Testis (tissue), 3 donors: ENCODE data around the gene VPS51. TPM values are rescaled to one million over a fixed set of nuclear protein-coding genes. Genes with fewer than 3 reads are reported as not detected.
A peak's percentile ranks its signal among the peaks of the same experiment; 100 is the strongest.

Experiments used
- DNase-seq: peaks from one replicate; pipeline ENCODE4 v3.0.0-alpha.2; 2019
- H3K27ac ChIP-seq, 2 donors: fragments of 200-600 bp; sonication (generic); one replicate each; pipeline ENCODE4 v1.5.1; 2019
- H3K27me3 ChIP-seq: fragments of 200-600 bp; sonication (generic); one replicate; pipeline ENCODE4 v1.5.1; 2019
- H3K36me3 ChIP-seq: fragments of 200-600 bp; sonication (generic); one replicate; pipeline ENCODE4 v1.5.1; 2017; ENCODE audit warnings: low read depth; ENCODE audit errors: missing control alignments
- H3K4me1 ChIP-seq: fragments of 200-600 bp; sonication (generic); one replicate; pipeline ENCODE4 v1.5.1; 2019
- H3K4me3 ChIP-seq, 2 donors: fragments of 200-600 bp; sonication (generic); one replicate each; pipeline ENCODE4 v1.5.1; 2017 to 2019
- H3K9me3 ChIP-seq: fragments of 200-600 bp; sonication (generic); one replicate; pipeline ENCODE4 v1.5.1; 2017
- POLR2A ChIP-seq: fragments of 450-650 bp; IDR thresholded peaks from one replicate; pipeline ENCODE4 v1.6.1; 2017; ENCODE audit warnings: antibody characterized with exemption, mild to moderate bottlenecking, moderate library complexity
- WGBS, 2 donors: methylation state at CpG; one replicate each; pipeline ENCODE4 v1.1.5; 2018; 5-methylcytosine and 5-hydroxymethylcytosine counted together
- intact Hi-C: fragments of 100-400 bp; cut with DNase I; formaldehyde crosslinking; loops from one replicate; pipeline ENCODE4 v1.15.1; 2023; ENCODE audit warnings: low total_unique reads
- polyA plus RNA-seq: library from polyadenylated mRNA; stranded (reverse); fragments of 350-450 nt; fragmentation: Illumina TruSeq; extraction: RNeasy Lipid Tissue Mini Kit (QIAGEN cat#74804); gene quantifications from one replicate; pipeline ENCODE4 v1.2.3, GENCODE V29; 2014; ENCODE audit warnings: low read depth, low replicate concordance; ENCODE audit not compliant: insufficient read depth
- total RNA-seq, 2 donors: library from RNA; depleted of rRNA; stranded (reverse); fragments of >200 nt; gene quantifications; one replicate each; pipeline ENCODE4 v1.2.3, GENCODE V29; 2016
- TF ChIP-seq, protein P1 (sequence below), 3 experiments: fragments of 450-650 bp in 2 of 3; fragments of 200-600 bp in 1 of 3; sonication (generic) in 1 of 3; IDR thresholded peaks; one replicate each; pipeline ENCODE4 v1.5.1; 2016 to 2019; ENCODE audit warnings: antibody characterized with exemption in 3 of 3, mild to moderate bottlenecking in 2 of 3, moderate library complexity in 1 of 3

The VPS51 gene
- total and polyA plus RNA-seq, 3 donors from 2014 or later = 91.1 to 252 (median 173) TPM

DNA sequence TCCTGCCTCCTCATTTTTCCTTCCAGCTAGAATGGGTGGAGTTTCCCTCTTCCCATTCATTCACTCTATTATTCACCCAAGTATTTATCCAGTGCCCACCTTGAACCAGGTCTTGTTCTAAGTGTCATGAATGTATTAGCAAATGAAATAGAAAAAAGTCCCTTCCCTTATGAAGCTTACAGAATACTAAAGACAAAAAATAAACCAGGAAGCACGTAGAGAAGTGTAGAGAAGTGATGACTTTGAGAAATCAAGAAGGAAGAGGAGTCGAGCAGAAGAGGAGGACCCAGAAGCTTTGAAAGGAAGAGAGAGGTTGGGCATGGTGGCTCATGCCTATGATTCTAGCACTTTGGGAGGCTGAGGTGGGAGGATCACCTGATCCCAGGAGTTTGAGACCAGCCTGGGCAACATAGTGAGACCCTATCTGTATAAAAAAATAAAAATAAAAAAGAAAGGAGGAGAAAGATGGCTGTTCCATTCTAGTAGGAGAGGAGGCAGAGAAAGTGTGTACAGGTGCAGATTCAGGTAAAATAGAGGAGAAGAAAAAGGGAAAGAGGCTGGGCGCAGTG is 55.4 kb downstream of the VPS51 start:
- Histone ChIP-seq H3K4me1 (peaks cover 9% of the 10 kb centered on the region), H3K4me3 (no peak overlapping the region), H3K27ac (peak overlapping the region in 1 of 2 donors; percentile 61), H3K36me3 (no peaks in the 10 kb centered on the region), H3K9me3 (no peaks in the 10 kb centered on the region), H3K27me3 (no peaks in the 10 kb centered on the region)
- TF ChIP-seq, protein P1, sequence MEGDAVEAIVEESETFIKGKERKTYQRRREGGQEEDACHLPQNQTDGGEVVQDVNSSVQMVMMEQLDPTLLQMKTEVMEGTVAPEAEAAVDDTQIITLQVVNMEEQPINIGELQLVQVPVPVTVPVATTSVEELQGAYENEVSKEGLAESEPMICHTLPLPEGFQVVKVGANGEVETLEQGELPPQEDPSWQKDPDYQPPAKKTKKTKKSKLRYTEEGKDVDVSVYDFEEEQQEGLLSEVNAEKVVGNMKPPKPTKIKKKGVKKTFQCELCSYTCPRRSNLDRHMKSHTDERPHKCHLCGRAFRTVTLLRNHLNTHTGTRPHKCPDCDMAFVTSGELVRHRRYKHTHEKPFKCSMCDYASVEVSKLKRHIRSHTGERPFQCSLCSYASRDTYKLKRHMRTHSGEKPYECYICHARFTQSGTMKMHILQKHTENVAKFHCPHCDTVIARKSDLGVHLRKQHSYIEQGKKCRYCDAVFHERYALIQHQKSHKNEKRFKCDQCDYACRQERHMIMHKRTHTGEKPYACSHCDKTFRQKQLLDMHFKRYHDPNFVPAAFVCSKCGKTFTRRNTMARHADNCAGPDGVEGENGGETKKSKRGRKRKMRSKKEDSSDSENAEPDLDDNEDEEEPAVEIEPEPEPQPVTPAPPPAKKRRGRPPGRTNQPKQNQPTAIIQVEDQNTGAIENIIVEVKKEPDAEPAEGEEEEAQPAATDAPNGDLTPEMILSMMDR (IDR thresholded peaks at IDR 0.05) = no peak
- 75 to 81% methylated on average over 3 of the region's 3 CpGs for WGBS, 2 donors
- no peak for DNase-seq
- intact Hi-C loops = no loop called here

DNA sequence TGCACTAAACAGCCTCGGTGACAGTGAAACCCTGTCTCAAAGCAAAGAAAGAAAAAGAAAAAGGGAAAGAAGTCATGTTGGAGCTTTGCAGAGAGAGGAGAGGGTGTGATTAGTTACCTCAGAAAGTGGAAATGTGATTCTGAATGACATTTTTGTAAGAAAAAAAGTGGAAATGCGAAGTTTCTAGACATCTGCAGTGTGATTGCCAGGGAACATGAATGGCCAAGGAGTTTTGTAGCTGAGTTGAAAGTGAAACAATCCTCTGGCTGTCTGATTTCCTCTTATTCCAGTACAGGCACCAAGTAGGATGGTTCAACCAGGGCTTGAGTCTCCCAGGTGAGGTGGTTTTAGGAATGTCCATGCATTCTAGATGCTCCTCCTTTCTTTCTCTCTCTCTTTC is 56.1 kb downstream of the VPS51 start:
- no peaks in the 10 kb centered on the region for H3K27me3 ChIP-seq
- no peak for DNase-seq
- intact Hi-C loops = no loop called here
- H3K36me3 ChIP-seq = no peaks in the 10 kb centered on the region
- no peak overlapping the region for H3K4me3 ChIP-seq
- no peak overlapping the region for H3K27ac ChIP-seq
- WGBS, 2 donors = 61 to 74% methylated on average over 2 of the region's 2 CpGs
- TF ChIP-seq, protein P1 (IDR thresholded peaks at IDR 0.05) = no peak
- no peak for TF ChIP-seq POLR2A
- H3K4me1 ChIP-seq = peaks cover 6% of the 10 kb centered on the region
- no peaks in the 10 kb centered on the region for H3K9me3 ChIP-seq

DNA sequence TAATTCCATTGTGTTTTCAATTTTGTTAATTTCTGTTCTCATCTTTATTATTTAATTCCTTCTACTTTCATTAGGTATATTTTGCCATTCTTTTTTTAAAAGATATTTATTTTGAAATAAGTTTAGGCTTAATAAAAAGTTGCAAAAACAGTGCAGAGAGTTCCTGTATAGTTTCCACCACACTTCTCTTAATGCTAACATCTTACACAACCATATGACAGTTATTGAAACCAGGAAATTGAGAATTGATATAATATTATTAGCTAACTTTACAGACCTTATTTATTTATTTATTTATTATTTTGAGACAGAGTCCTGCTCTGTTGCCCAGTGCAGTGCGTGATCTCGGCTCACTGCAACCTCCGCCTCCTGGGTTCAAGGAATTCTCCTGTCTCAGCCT is 60.2 kb downstream of the VPS51 start:
- TF ChIP-seq, protein P1 (IDR thresholded peaks at IDR 0.05) = no peak
- TF ChIP-seq POLR2A = no peak
- 95 to 97% methylated on average over 3 of the region's 3 CpGs for WGBS, 2 donors

DNA sequence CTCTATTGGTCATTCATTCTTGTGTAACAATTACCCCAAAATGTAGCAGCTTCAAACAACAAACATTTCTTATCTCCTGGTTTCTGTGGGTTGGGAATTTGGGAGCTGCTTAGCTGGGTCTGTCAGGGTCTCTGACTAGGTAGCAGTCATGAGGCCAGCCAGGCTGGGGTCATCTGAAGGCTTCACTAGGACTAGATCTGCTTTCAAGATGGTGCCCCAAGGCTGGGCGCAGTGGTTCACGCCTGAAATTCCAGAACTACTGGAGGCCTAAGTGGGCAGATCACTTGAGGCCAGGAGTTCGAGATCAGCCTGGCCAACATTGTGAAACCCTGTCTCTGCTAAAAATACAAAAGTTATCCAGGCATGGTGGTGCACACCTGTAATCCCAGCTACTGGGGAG is 60.9 kb downstream of the VPS51 start:
- no peaks in the 10 kb centered on the region for H3K36me3 ChIP-seq
- no peaks in the 10 kb centered on the region for H3K4me1 ChIP-seq
- no peak for TF ChIP-seq POLR2A
- TF ChIP-seq, protein P1 (IDR thresholded peaks at IDR 0.05) = no peak
- no peak for DNase-seq
- no peaks in the 10 kb centered on the region for H3K27me3 ChIP-seq
- WGBS, 2 donors = 95 to 96% methylated on average over 3 of the region's 3 CpGs
- no peak overlapping the region for H3K4me3 ChIP-seq
- intact Hi-C loops = no loop called here
- no peaks in the 10 kb centered on the region for H3K9me3 ChIP-seq
- H3K27ac ChIP-seq = no peak overlapping the region

More for the DNA sequence above, 60.2 kb downstream of the VPS51 start:
- H3K36me3 ChIP-seq = no peaks in the 10 kb centered on the region
- H3K9me3 ChIP-seq = no peaks in the 10 kb centered on the region
- no peak overlapping the region for H3K27ac ChIP-seq
- H3K4me3 ChIP-seq = no peak overlapping the region
- H3K27me3 ChIP-seq = no peaks in the 10 kb centered on the region
- intact Hi-C loops = no loop called here
- DNase-seq = no peak
- no peaks in the 10 kb centered on the region for H3K4me1 ChIP-seq

DNA sequence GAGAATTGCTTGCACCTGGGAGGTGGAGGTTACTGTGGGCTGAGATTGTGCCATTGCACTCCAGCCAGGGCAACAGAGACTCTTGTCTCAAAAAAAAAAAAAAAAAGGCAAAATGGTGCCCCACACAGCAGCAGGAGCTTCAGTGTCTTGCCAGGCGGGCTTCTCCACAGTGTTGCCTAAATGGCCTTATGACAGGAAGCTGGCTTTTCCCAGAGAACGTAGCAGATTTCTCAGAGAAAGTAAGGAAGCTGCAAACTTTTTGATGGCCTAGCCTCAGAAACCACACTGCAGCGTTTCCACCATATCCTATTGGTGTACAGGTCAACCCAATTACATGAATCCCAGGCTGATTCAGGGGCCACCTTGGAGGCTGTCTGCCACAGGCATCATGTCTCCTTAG is 61.3 kb downstream of the VPS51 start:
- H3K36me3 ChIP-seq = no peaks in the 10 kb centered on the region
- intact Hi-C loops = no loop called here
- H3K27me3 ChIP-seq = no peaks in the 10 kb centered on the region
- H3K27ac ChIP-seq = no peak overlapping the region
- H3K4me1 ChIP-seq = no peaks in the 10 kb centered on the region
- TF ChIP-seq POLR2A = no peak
- TF ChIP-seq, protein P1 (IDR thresholded peaks at IDR 0.05) = no peak
- 80 to 85% methylated on average over 3 of the region's 3 CpGs for WGBS, 2 donors
- no peak for DNase-seq
- H3K9me3 ChIP-seq = no peaks in the 10 kb centered on the region
- H3K4me3 ChIP-seq = no peak overlapping the region
